WTC11 (cell line): ENCODE results near the gene ORC3.

Experiments used
- ELF4 ChIP-seq: sonication (generic); formaldehyde crosslinking; IDR thresholded peaks from 2 replicates; pipeline ENCODE4 v1.8.1; 2022; ENCODE audit warnings: low read depth, mild to moderate bottlenecking, moderate library complexity, missing genetic modification reagents
- ESRRA ChIP-seq: sonication (generic); formaldehyde crosslinking; IDR thresholded peaks from 2 replicates; pipeline ENCODE4 v1.8.1; 2022; ENCODE audit warnings: mild to moderate bottlenecking, missing genetic modification reagents, borderline replicate concordance
- NR3C1 ChIP-seq: sonication (generic); formaldehyde crosslinking; conservative IDR thresholded peaks from 2 replicates; pipeline ENCODE4 v1.8.1; 2023; ENCODE audit warnings: low read depth, mild to moderate bottlenecking, missing genetic modification reagents
- SMAD3 ChIP-seq: sonication (generic); formaldehyde crosslinking; IDR thresholded peaks from 2 replicates; pipeline ENCODE4 v1.8.0; 2022; ENCODE audit warnings: missing genetic modification reagents, mild to moderate bottlenecking, borderline replicate concordance
- TF ChIP-seq, protein P1 (sequence below): fragments of 200-600 bp; IDR thresholded peaks from 2 replicates; pipeline ENCODE4 v1.8.0; 2022; ENCODE audit warnings: antibody characterized with exemption
- TF ChIP-seq, protein P2 (sequence below): fragments of 250-450 bp; sonication (Bioruptor Pico); IDR thresholded peaks from 2 replicates; pipeline ENCODE4 v1.9.0; 2021; ENCODE audit warnings: moderate library complexity, mild to moderate bottlenecking, inconsistent platforms, borderline replicate concordance
- TF ChIP-seq, protein P3 (sequence below): sonication (generic); formaldehyde crosslinking; IDR thresholded peaks from 2 replicates; pipeline ENCODE4 v1.8.0; 2023; ENCODE audit warnings: missing genetic modification reagents
- TF ChIP-seq, protein P4 (sequence below): sonication (generic); formaldehyde crosslinking; IDR thresholded peaks from 2 replicates; pipeline ENCODE4 v1.8.1; 2023; ENCODE audit warnings: mild to moderate bottlenecking, moderate library complexity, missing genetic modification reagents
- TF ChIP-seq, protein P5 (sequence below): sonication (generic); formaldehyde crosslinking; IDR thresholded peaks from 2 replicates; pipeline ENCODE4 v1.8.1; 2023; ENCODE audit warnings: mild to moderate bottlenecking, missing genetic modification reagents, moderate library complexity

DNA sequence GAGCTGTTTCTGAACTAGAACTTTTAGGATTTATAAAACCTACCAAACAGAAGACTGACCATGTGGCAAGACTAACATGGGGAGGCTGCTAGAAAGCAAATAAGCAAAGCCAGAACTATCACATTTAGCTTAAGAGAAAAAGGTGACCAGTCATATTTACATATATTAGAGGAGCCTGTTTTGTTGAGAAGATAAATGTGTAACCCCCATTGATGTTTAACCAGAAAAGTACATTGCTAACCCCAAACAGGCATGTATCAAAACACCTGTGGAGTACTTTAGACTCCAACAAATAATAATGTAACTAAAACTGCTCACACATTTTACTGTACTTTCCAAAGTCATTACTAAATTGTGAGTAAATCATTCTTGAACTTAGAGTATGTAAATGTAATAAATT, 77.1 kb downstream of the ORC3 start:
- TF ChIP-seq NR3C1 (CRISPR knock-in tag), result no peak
- TF ChIP-seq, protein P1, sequence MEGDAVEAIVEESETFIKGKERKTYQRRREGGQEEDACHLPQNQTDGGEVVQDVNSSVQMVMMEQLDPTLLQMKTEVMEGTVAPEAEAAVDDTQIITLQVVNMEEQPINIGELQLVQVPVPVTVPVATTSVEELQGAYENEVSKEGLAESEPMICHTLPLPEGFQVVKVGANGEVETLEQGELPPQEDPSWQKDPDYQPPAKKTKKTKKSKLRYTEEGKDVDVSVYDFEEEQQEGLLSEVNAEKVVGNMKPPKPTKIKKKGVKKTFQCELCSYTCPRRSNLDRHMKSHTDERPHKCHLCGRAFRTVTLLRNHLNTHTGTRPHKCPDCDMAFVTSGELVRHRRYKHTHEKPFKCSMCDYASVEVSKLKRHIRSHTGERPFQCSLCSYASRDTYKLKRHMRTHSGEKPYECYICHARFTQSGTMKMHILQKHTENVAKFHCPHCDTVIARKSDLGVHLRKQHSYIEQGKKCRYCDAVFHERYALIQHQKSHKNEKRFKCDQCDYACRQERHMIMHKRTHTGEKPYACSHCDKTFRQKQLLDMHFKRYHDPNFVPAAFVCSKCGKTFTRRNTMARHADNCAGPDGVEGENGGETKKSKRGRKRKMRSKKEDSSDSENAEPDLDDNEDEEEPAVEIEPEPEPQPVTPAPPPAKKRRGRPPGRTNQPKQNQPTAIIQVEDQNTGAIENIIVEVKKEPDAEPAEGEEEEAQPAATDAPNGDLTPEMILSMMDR, result no peak
- TF ChIP-seq, protein P2, sequence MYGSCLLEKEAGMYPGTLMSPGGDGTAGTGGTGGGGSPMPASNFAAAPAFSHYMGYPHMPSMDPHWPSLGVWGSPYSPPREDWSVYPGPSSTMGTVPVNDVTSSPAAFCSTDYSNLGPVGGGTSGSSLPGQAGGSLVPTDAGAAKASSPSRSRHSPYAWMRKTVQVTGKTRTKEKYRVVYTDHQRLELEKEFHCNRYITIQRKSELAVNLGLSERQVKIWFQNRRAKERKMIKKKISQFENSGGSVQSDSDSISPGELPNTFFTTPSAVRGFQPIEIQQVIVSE (CRISPR knock-in tag), result no peak
- TF ChIP-seq ELF4 (CRISPR knock-in tag), result no peak
- TF ChIP-seq, protein P3, sequence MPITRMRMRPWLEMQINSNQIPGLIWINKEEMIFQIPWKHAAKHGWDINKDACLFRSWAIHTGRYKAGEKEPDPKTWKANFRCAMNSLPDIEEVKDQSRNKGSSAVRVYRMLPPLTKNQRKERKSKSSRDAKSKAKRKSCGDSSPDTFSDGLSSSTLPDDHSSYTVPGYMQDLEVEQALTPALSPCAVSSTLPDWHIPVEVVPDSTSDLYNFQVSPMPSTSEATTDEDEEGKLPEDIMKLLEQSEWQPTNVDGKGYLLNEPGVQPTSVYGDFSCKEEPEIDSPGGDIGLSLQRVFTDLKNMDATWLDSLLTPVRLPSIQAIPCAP, result no peak
- no peak for TF ChIP-seq ESRRA (CRISPR knock-in tag)
- TF ChIP-seq, protein P4, sequence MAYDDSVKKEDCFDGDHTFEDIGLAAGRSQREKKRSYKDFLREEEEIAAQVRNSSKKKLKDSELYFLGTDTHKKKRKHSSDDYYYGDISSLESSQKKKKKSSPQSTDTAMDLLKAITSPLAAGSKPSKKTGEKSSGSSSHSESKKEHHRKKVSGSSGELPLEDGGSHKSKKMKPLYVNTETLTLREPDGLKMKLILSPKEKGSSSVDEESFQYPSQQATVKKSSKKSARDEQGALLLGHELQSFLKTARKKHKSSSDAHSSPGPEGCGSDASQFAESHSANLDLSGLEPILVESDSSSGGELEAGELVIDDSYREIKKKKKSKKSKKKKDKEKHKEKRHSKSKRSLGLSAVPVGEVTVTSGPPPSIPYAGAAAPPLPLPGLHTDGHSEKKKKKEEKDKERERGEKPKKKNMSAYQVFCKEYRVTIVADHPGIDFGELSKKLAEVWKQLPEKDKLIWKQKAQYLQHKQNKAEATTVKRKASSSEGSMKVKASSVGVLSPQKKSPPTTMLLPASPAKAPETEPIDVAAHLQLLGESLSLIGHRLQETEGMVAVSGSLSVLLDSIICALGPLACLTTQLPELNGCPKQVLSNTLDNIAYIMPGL, result no peak
- TF ChIP-seq, protein P5, sequence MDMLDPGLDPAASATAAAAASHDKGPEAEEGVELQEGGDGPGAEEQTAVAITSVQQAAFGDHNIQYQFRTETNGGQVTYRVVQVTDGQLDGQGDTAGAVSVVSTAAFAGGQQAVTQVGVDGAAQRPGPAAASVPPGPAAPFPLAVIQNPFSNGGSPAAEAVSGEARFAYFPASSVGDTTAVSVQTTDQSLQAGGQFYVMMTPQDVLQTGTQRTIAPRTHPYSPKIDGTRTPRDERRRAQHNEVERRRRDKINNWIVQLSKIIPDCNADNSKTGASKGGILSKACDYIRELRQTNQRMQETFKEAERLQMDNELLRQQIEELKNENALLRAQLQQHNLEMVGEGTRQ (CRISPR knock-in tag), result no peak
- TF ChIP-seq SMAD3 (CRISPR knock-in tag), result no peak
